ENCODE results near the gene E2F4. TPM values are rescaled to one million over a fixed set of nuclear protein-coding genes. Genes with fewer than 3 reads are reported as not detected.

E2F4 gene
- total and polyA plus RNA-seq, 2 of the 8 experiments (the other 6 are each of a cell fraction or from before 2014, with no cell fraction given), result 79.9 to 157 TPM

DNA sequence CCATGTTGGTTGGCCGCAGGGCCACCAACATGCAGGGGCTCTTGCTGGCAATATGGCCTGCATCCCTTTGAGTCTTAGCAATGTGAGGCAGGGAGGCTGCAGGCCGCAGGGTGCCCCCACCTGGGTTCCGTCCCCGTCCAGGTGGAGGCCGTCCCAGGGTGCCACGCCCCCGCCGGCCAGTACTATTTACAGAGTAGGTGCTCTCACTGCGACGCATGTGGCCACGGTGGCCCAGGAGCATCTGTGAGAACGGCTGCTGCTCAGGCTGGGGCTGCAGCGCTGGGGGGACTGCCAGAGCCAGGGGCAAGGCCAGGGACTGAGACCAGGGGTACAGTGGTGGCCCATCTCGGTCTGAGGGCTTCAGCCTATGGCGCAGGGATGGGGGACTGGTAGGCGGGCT lies 11.8 kb upstream of the E2F4 start:
- Histone ChIP-seq H4K20me1 (replicated peaks in 1 of 2; ENCODE audit: control insufficient read depth in 1 of 2, insufficient read depth in 2 of 2, low read length in 2 of 2) (peaks cover 6 to 28% of the 10 kb centered on the region in 2 experiments), H4K8ac (ENCODE audit: extremely low read depth, insufficient read depth, low read length) (no peak overlapping the region; the same call in 1 of the 2 replicates), H3K4me1 (replicated peaks in 1 of 4; ENCODE audit: control insufficient read depth in 3 of 4, insufficient read depth in 4 of 4, low read length in 3 of 4) (peaks cover 0 to 22% (median 16%) of the 10 kb centered on the region in 4 experiments; a peak in 5 of 7 replicates), H2AFZ (ENCODE audit: low read length) (no peak overlapping the region), H3K18ac (ENCODE audit: extremely low read depth, low read length) (no peak overlapping the region), H3K9me3 (ENCODE audit: insufficient read depth in 2 of 2, low read depth in 1 of 2, low read length in 1 of 2) (no peaks in the 10 kb centered on the region), H3K14ac (ENCODE audit: insufficient read length) (no peak overlapping the region), H3K4me2 (ENCODE audit: insufficient read depth in 1 of 2, low read depth in 2 of 2, low read length in 2 of 2) (no peak overlapping the region), H2BK5ac (ENCODE audit: low read depth, low read length) (no peak overlapping the region), H3K23ac (ENCODE audit: insufficient read length) (no peak overlapping the region), H3K4ac (replicated peaks; ENCODE audit: insufficient read length, low read depth, low read length) (no peak overlapping the region), H2AK5ac (ENCODE audit: low read depth, low read length) (no peak overlapping the region), H3K27ac (ENCODE audit: low read depth, low read length) (no peak overlapping the region), H2BK12ac (ENCODE audit: low read depth, low read length) (no peak overlapping the region), H3K4me3 (ENCODE audit: extremely low read depth in 1 of 4, insufficient read depth in 2 of 4, low read depth in 3 of 4, low read length in 4 of 4) (no peak overlapping the region), H3K9ac (replicated peaks in 1 of 4; ENCODE audit: extremely low read depth in 1 of 4, low read depth in 3 of 4, low read length in 3 of 4) (no peak overlapping the region), H3K36me3 (ENCODE audit: control insufficient read depth in 2 of 4, insufficient read depth in 4 of 4, low read length in 3 of 4) (no peaks in the 10 kb centered on the region; a peak in 1 of 8 replicates), H2BK15ac (ENCODE audit: low read length) (no peak overlapping the region), H4K91ac (replicated peaks; ENCODE audit: insufficient read length, low read length) (no peak overlapping the region), H2BK20ac (ENCODE audit: low read length) (no peak overlapping the region), H4K5ac (ENCODE audit: insufficient read length, low read depth, low read length) (no peak overlapping the region), H3K27me3 (replicated peaks in 1 of 4; ENCODE audit: control insufficient read depth in 3 of 4, extremely low read depth in 1 of 4, insufficient read depth in 3 of 4, low read length in 3 of 4) (peaks cover 20 to 44% (median 39%) of the 10 kb centered on the region in 4 experiments), H3K79me2 (ENCODE audit: control insufficient read depth in 1 of 2, insufficient read depth in 2 of 2, low read length in 2 of 2) (peaks cover 0 to 5% of the 10 kb centered on the region in 2 experiments; a peak in 1 of 4 replicates), H3K23me2 (ENCODE audit: low read depth, low read length) (peaks cover 20% of the 10 kb centered on the region), H3K79me1 (ENCODE audit: low read depth, low read length) (no peaks in the 10 kb centered on the region), H2BK120ac (replicated peaks; ENCODE audit: low read depth, low read length) (no peak overlapping the region), H3K56ac (replicated peaks; ENCODE audit: insufficient read length, low read depth, low read length) (no peak overlapping the region)
- ChIA-PET CTCF (ENCODE audit: partially characterized antibody) (interaction anchor here (0.8 to 13.1 kb wide), 11 partner anchors 7 to 298 kb away, joined by 3 to 151 read pairs (median 3); partner anchors contain the start of genes CDH16, EXOC3L1, FBXL8 and HSF4), POLR2A (ENCODE audit: partially characterized antibody) (no interaction called here)
- WGBS, 2 experiments (ENCODE audit: extremely low coverage in 1 of 2, insufficient coverage in 1 of 2, insufficient read length in 1 of 2, insufficient replicate concordance in 2 of 2, low coverage in 1 of 2, low lambda C conversion rate in 2 of 2, missing lambda C conversion rate in 1 of 2), result 87% methylated on average over 12 of the region's 16 CpGs; no CpG with 5 or more reads in 1 of the 2 experiments
- DNase-seq (ENCODE audit: low read depth in 1 of 2, low spot score in 2 of 2) (no peak), FAIRE-seq (no peak)
- TF ChIP-seq CTBP2 (IDR thresholded peaks at IDR 0.05; ENCODE audit: borderline replicate concordance, insufficient read depth, insufficient read length, low read length) (no peak), ZNF274 (IDR thresholded peaks at IDR 0.05; ENCODE audit: borderline replicate concordance, extremely low read depth, low read length) (no peak), SP1 (IDR thresholded peaks at IDR 0.05; ENCODE audit: low read depth, low read length) (no peak), EZH2 (IDR thresholded peaks at IDR 0.05; ENCODE audit: low read depth, low read length, severe bottlenecking) (no peak), FOSL1 (IDR thresholded peaks at IDR 0.05; ENCODE audit: insufficient read depth, low read depth, low read length) (no peak), SIN3A (conservative IDR thresholded peaks at IDR 0.05 in 1 of 2, IDR thresholded peaks at IDR 0.05 in 1 of 2; ENCODE audit: low read depth in 1 of 2, low read length in 2 of 2) (no peak), SP4 (IDR thresholded peaks at IDR 0.05; ENCODE audit: low read length) (no peak)
- TF ChIP-seq, protein P1, sequence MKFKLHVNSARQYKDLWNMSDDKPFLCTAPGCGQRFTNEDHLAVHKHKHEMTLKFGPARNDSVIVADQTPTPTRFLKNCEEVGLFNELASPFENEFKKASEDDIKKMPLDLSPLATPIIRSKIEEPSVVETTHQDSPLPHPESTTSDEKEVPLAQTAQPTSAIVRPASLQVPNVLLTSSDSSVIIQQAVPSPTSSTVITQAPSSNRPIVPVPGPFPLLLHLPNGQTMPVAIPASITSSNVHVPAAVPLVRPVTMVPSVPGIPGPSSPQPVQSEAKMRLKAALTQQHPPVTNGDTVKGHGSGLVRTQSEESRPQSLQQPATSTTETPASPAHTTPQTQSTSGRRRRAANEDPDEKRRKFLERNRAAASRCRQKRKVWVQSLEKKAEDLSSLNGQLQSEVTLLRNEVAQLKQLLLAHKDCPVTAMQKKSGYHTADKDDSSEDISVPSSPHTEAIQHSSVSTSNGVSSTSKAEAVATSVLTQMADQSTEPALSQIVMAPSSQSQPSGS (IDR thresholded peaks at IDR 0.05; ENCODE audit: low read length), result no peak
- TF ChIP-seq, protein P2, sequence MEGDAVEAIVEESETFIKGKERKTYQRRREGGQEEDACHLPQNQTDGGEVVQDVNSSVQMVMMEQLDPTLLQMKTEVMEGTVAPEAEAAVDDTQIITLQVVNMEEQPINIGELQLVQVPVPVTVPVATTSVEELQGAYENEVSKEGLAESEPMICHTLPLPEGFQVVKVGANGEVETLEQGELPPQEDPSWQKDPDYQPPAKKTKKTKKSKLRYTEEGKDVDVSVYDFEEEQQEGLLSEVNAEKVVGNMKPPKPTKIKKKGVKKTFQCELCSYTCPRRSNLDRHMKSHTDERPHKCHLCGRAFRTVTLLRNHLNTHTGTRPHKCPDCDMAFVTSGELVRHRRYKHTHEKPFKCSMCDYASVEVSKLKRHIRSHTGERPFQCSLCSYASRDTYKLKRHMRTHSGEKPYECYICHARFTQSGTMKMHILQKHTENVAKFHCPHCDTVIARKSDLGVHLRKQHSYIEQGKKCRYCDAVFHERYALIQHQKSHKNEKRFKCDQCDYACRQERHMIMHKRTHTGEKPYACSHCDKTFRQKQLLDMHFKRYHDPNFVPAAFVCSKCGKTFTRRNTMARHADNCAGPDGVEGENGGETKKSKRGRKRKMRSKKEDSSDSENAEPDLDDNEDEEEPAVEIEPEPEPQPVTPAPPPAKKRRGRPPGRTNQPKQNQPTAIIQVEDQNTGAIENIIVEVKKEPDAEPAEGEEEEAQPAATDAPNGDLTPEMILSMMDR (IDR thresholded peaks at IDR 0.05; ENCODE audit: control extremely low read depth in 1 of 3, insufficient read depth in 1 of 3, low read depth in 1 of 3, low read length in 3 of 3), result no peak
